ENCODE data around the gene PRSS38. TPM values are rescaled to one million over a fixed set of nuclear protein-coding genes. Genes with fewer than 3 reads are reported as not detected.

The PRSS38 gene
- total and polyA plus RNA-seq, 12 donors = not detected

- H3K27ac ChIP-seq = no peak overlapping the region
- ATAC-seq = no peak
- DNase-seq = no peak
- H3K9me3 ChIP-seq = no peaks in the 10 kb centered on the region
- no peak for TF ChIP-seq CTCF (IDR thresholded peaks at IDR 0.05)
- H3K27me3 ChIP-seq = peaks cover 0 to 13% (median 0%) of the 10 kb centered on the region in 7 donors
- intact Hi-C loops (cut with DNase I) = loop anchor here in 1 of 10 donors (5.0 kb wide), 1 partner anchor 95 kb away; no protein-coding TSS in a partner anchor
- no peak overlapping the region for H3K4me3 ChIP-seq
- whole genome bisulfite sequencing, 2 donors = 86 to 88% methylated on average over 19 of the region's 19 CpGs
- H3K4me1 ChIP-seq = peaks cover 0 to 27% (median 12%) of the 10 kb centered on the region in 9 donors
- no peaks in the 10 kb centered on the region for H3K36me3 ChIP-seq
Observed at GRCh38 chr1:227792216-227793078, 23.0 kb upstream of the PRSS38 start.

GRCh38 chr1:227793079-227793947 lies 22.2 kb upstream of the PRSS38 start:
- TF ChIP-seq CTCF (IDR thresholded peaks at IDR 0.05) = no peak
- Histone ChIP-seq H3K9me3 (no peaks in the 10 kb centered on the region), H3K36me3 (no peaks in the 10 kb centered on the region), H3K4me1 (peaks cover 0 to 22% (median 9%) of the 10 kb centered on the region in 9 donors), H3K4me3 (no peak overlapping the region), H3K27ac (peak overlapping the region in 3 of 10 donors; percentile 12 to 63 (median 30)), H3K27me3 (peaks cover 0 to 11% (median 0%) of the 10 kb centered on the region in 7 donors)
- 86 to 92% methylated on average over 10 of the region's 10 CpGs for WGBS, 2 donors
- DNase-seq (no peak), ATAC-seq (no peak)
- intact Hi-C loops (cut with DNase I) = loop anchor here in 1 of 10 donors (5.0 kb wide), 1 partner anchor 94 kb away; no protein-coding TSS in a partner anchor

- intact Hi-C loops (cut with DNase I) = loop anchor here in 1 of 10 donors (5.0 kb wide), 1 partner anchor 93 kb away; no protein-coding TSS in a partner anchor
- DNase-seq = peak; percentile 54 to 55
- ATAC-seq = peak; percentile 35 to 69 (median 57)
- H3K9me3 ChIP-seq = no peaks in the 10 kb centered on the region
- TF ChIP-seq CTCF (IDR thresholded peaks at IDR 0.05) = no peak
- WGBS, 2 donors = 61 to 71% methylated on average over 11 to 12 of the region's 12 CpGs
- H3K27me3 ChIP-seq = peaks cover 0 to 7% (median 0%) of the 10 kb centered on the region in 7 donors
- no peak overlapping the region for H3K4me3 ChIP-seq
- H3K27ac ChIP-seq = peak overlapping the region in 3 of 10 donors; percentile 12 to 63 (median 47)
- H3K36me3 ChIP-seq = no peaks in the 10 kb centered on the region
- H3K4me1 ChIP-seq = peaks cover 0 to 17% (median 4%) of the 10 kb centered on the region in 9 donors
Observed at GRCh38 chr1:227793948-227794816, 21.3 kb upstream of the PRSS38 start.

Measured in heart right ventricle (tissue), 16 donors.